SK-N-MC (cell line): ENCODE results near the gene OPCML.

Source experiments
- EZH2 ChIP-seq: fragments of 200-600 bp; sonication (generic); IDR thresholded peaks from one replicate; pipeline ENCODE4 v1.6.1; 2017; ENCODE audit warnings: antibody characterized with exemption
- FOXP2 ChIP-seq: optimal IDR thresholded peaks from 2 replicates; pipeline ENCODE3; 2011; ENCODE audit warnings: mild to moderate bottlenecking, moderate library complexity; ENCODE audit not compliant: insufficient read depth; ENCODE audit errors: extremely low read length, control extremely low read depth
- POLR2AphosphoS5 ChIP-seq: IDR thresholded peaks from 2 replicates; pipeline ENCODE4 v1.6.1; 2012; ENCODE audit warnings: mild to moderate bottlenecking, low read depth, low read length, borderline replicate concordance

- TF ChIP-seq POLR2AphosphoS5, result no peak
- no peak for TF ChIP-seq EZH2
- TF ChIP-seq FOXP2, result no peak
Observed at GRCh38 chr11:133331031-133331430, 201.3 kb downstream of the OPCML start.
